Tibial nerve (tissue), 4 donors: ENCODE measurements around the gene DGKA. TPM values are rescaled to one million over a fixed set of nuclear protein-coding genes. Genes with fewer than 3 reads are reported as not detected.

Experiments
- DNase-seq, 2 donors: peaks; one replicate each; pipeline ENCODE4 v3.0.0-alpha.2; 2019; ENCODE audit warnings: low spot score in 2 of 2
- H3K27ac ChIP-seq, 4 donors: fragments of 200-600 bp; sonication (generic) in 3 of 4; one replicate each; pipeline ENCODE4 v1.5.1; 2017 to 2019; ENCODE audit warnings: mild to moderate bottlenecking in 1 of 4
- H3K27me3 ChIP-seq, 2 donors: fragments of 200-600 bp; sonication (generic) in 1 of 2; one replicate each; pipeline versions ENCODE4 v1.5.1 to v1.6.0; 2017 to 2019
- H3K36me3 ChIP-seq, 3 donors: fragments of 200-600 bp; sonication (generic); one replicate each; pipeline ENCODE4 v1.5.1; 2018 to 2019
- H3K4me1 ChIP-seq, 4 donors: fragments of 200-600 bp; sonication (generic) in 3 of 4; one replicate each; pipeline ENCODE4 v1.5.1; 2017 to 2019
- H3K4me3 ChIP-seq, 4 donors: fragments of 200-600 bp; sonication (generic) in 3 of 4; one replicate each; pipeline ENCODE4 v1.5.1; 2017 to 2019; ENCODE audit warnings: mild to moderate bottlenecking in 1 of 4, moderate library complexity in 1 of 4
- H3K9me3 ChIP-seq, 4 donors: fragments of 200-600 bp; sonication (generic) in 3 of 4; one replicate each; pipeline ENCODE4 v1.5.1; 2017 to 2019
- EP300 ChIP-seq, 2 donors: sonication (generic); formaldehyde crosslinking; IDR thresholded peaks; one replicate each; pipeline ENCODE4 v1.6.1; 2017; ENCODE audit warnings: antibody characterized with exemption in 2 of 2, mild to moderate bottlenecking in 1 of 2
- POLR2A ChIP-seq, 2 donors: fragments of 450-650 bp; IDR thresholded peaks; one replicate each; pipeline ENCODE4 v1.6.1; 2017; ENCODE audit warnings: antibody characterized with exemption in 2 of 2, mild to moderate bottlenecking in 2 of 2, moderate library complexity in 2 of 2
- WGBS, 2 donors: methylation state at CpG; one replicate each; pipeline ENCODE4 v1.1.5; 2018; 5-methylcytosine and 5-hydroxymethylcytosine counted together
- total RNA-seq, 4 donors: library from RNA; depleted of rRNA; stranded (reverse); fragments of >200 nt; gene quantifications; one replicate each; pipeline ENCODE4 v1.1.0, GENCODE V29; 2016
- TF ChIP-seq, protein P1 (sequence below), 5 experiments: fragments of 200-600 bp in 3 of 5; fragments of 450-650 bp in 2 of 5; sonication (generic) in 3 of 5; IDR thresholded peaks; one replicate each; pipeline ENCODE4 v1.5.1; 2016 to 2019; ENCODE audit warnings: antibody characterized with exemption in 5 of 5, mild to moderate bottlenecking in 3 of 5, moderate library complexity in 2 of 5

Gene DGKA
- total RNA-seq, 4 donors from 2014 or later = 24.9 to 544 (median 34.3) TPM

- Histone ChIP-seq H3K9me3 (no peaks in the 10 kb centered on the region), H3K4me1 (peaks cover 0 to 56% (median 34%) of the 10 kb centered on the region in 4 donors), H3K27me3 (no peaks in the 10 kb centered on the region), H3K27ac (peak overlapping the region in 1 of 4 donors; percentile 61), H3K36me3 (peaks cover 0 to 18% (median 4%) of the 10 kb centered on the region in 3 donors), H3K4me3 (no peak overlapping the region)
- no peak for DNase-seq
- no peak for TF ChIP-seq POLR2A (IDR thresholded peaks at IDR 0.05)
- no peak for TF ChIP-seq EP300 (IDR thresholded peaks at IDR 0.05)
- TF ChIP-seq, protein P1, sequence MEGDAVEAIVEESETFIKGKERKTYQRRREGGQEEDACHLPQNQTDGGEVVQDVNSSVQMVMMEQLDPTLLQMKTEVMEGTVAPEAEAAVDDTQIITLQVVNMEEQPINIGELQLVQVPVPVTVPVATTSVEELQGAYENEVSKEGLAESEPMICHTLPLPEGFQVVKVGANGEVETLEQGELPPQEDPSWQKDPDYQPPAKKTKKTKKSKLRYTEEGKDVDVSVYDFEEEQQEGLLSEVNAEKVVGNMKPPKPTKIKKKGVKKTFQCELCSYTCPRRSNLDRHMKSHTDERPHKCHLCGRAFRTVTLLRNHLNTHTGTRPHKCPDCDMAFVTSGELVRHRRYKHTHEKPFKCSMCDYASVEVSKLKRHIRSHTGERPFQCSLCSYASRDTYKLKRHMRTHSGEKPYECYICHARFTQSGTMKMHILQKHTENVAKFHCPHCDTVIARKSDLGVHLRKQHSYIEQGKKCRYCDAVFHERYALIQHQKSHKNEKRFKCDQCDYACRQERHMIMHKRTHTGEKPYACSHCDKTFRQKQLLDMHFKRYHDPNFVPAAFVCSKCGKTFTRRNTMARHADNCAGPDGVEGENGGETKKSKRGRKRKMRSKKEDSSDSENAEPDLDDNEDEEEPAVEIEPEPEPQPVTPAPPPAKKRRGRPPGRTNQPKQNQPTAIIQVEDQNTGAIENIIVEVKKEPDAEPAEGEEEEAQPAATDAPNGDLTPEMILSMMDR (IDR thresholded peaks at IDR 0.05) = no peak
- WGBS, 2 donors = 95 to 100% methylated on average over 1 of the region's 1 CpG
Observed at GRCh38 chr12:55934773-55935172, 3.8 kb downstream of the DGKA start.

DNA sequence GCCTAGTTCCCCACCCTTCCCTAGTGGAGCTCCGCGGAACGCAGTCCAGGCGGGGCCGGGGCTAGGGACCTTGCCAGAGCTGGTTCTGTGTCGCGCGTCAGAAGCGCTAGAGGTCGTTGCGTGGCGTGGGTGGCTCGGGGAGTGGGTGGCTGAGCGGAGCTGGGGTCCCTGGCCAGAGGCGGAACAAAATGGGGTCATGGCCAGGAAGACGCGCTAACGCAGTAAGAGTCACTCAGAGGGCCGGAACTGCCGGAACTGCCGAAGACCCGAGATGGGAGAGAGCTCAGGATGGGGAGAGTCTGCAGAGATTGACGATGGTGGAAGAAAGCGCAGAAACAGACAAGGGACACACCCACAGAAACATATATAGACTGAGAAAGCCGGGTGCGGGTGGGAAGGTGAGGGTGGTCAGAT is 4.8 kb downstream of the DGKA start:
- Histone ChIP-seq H3K27me3 (no peaks in the 10 kb centered on the region), H3K4me3 (peak overlapping the region; percentile 6 to 45 (median 16)), H3K27ac (peak overlapping the region; percentile 22 to 83 (median 57)), H3K36me3 (peaks cover 0 to 18% (median 4%) of the 10 kb centered on the region in 3 donors), H3K9me3 (no peaks in the 10 kb centered on the region), H3K4me1 (peaks cover 0 to 56% (median 27%) of the 10 kb centered on the region in 4 donors)
- DNase-seq = no peak
- TF ChIP-seq, protein P1 (IDR thresholded peaks at IDR 0.05) = peak in 2 of 5 experiments; percentile 6 to 24
- peak in 1 of 2 donors; percentile 24 for TF ChIP-seq POLR2A (IDR thresholded peaks at IDR 0.05)
- TF ChIP-seq EP300 (IDR thresholded peaks at IDR 0.05) = peak in 1 of 2 donors; percentile 31
- 28 to 46% methylated on average over 26 of the region's 26 CpGs for WGBS, 2 donors

GRCh38 chr12:55937981-55938380 is 7.0 kb downstream of the DGKA start:
- Histone ChIP-seq H3K4me1 (peaks cover 0 to 39% (median 16%) of the 10 kb centered on the region in 4 donors), H3K27me3 (no peaks in the 10 kb centered on the region), H3K36me3 (peaks cover 0 to 39% (median 4%) of the 10 kb centered on the region in 3 donors), H3K4me3 (no peak overlapping the region), H3K27ac (no peak overlapping the region), H3K9me3 (no peaks in the 10 kb centered on the region)
- TF ChIP-seq, protein P1 (IDR thresholded peaks at IDR 0.05) = no peak
- TF ChIP-seq EP300 (IDR thresholded peaks at IDR 0.05) = no peak
- no peak for TF ChIP-seq POLR2A (IDR thresholded peaks at IDR 0.05)
- no peak for DNase-seq
- 92 to 97% methylated on average over 2 of the region's 2 CpGs for WGBS, 2 donors

GRCh38 chr12:55938826-55939501 is 8.0 kb downstream of the DGKA start:
- TF ChIP-seq, protein P1 (IDR thresholded peaks at IDR 0.05) = no peak
- TF ChIP-seq POLR2A (IDR thresholded peaks at IDR 0.05) = no peak
- no peak for TF ChIP-seq EP300 (IDR thresholded peaks at IDR 0.05)
- peak overlapping the region in 1 of 4 donors; percentile 74 for H3K27ac ChIP-seq
- 93 to 95% methylated on average over 7 to 8 of the region's 8 CpGs for WGBS, 2 donors
- H3K27me3 ChIP-seq = no peaks in the 10 kb centered on the region
- no peak for DNase-seq
- H3K36me3 ChIP-seq = peaks cover 0 to 49% (median 4%) of the 10 kb centered on the region in 3 donors
- H3K9me3 ChIP-seq = no peaks in the 10 kb centered on the region
- no peak overlapping the region for H3K4me3 ChIP-seq
- peaks cover 0 to 29% (median 9%) of the 10 kb centered on the region in 4 donors for H3K4me1 ChIP-seq

DNA sequence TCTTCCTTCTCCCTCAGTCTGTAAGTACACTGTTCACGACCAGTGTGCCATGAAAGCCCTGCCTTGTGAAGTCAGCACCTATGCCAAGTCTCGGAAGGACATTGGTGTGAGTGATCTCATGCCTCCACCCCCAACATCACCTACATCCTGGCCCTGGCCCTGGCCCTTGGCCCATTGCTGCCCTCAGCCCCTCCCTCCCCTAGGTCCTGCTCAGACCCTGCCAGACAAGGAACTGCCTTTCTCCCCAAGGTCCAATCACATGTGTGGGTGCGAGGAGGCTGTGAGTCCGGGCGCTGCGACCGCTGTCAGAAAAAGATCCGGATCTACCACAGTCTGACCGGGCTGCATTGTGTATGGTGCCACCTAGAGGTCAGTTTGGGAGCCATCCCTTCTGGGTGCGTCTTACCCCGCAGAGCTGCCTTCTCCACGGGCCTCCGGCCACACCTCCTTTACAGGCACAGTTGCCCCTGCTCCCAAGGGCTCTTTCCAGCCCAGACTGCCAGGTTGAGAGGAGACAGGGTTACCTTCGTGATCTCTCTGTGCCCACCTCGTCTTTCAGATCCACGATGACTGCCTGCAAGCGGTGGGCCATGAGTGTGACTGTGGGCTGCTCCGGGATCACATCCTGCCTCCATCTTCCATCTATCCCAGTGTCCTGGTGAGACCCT is 9.2 kb downstream of the DGKA start:
- peak; percentile 79 to 93 for DNase-seq
- TF ChIP-seq POLR2A (IDR thresholded peaks at IDR 0.05) = no peak
- TF ChIP-seq, protein P1 (IDR thresholded peaks at IDR 0.05) = peak; percentile 87 to 96 (median 94)
- peak in 1 of 2 donors; percentile 57 for TF ChIP-seq EP300 (IDR thresholded peaks at IDR 0.05)
- Histone ChIP-seq H3K4me1 (peaks cover 0 to 19% (median 2%) of the 10 kb centered on the region in 4 donors), H3K36me3 (peaks cover 0 to 62% (median 11%) of the 10 kb centered on the region in 3 donors), H3K27ac (peak overlapping the region; percentile 27 to 74 (median 63)), H3K27me3 (no peaks in the 10 kb centered on the region), H3K9me3 (no peaks in the 10 kb centered on the region), H3K4me3 (no peak overlapping the region)
- WGBS, 2 donors = 10 to 14% methylated on average over 10 to 14 of the region's 18 CpGs
